COR-L47 (cell line): Measurements from ENCODE around the gene ZNF79.
"Not testable (repeated sequence)": the region's sequence is repeated elsewhere in the genome, so short reads cannot be mapped to it uniquely, and the experiment has no call there.

Experiments used
- DNase-seq: peaks from one replicate; lab custom pipeline; 2025; lab: John Stamatoyannopoulos, UW

The ZNF79 gene

DNA sequence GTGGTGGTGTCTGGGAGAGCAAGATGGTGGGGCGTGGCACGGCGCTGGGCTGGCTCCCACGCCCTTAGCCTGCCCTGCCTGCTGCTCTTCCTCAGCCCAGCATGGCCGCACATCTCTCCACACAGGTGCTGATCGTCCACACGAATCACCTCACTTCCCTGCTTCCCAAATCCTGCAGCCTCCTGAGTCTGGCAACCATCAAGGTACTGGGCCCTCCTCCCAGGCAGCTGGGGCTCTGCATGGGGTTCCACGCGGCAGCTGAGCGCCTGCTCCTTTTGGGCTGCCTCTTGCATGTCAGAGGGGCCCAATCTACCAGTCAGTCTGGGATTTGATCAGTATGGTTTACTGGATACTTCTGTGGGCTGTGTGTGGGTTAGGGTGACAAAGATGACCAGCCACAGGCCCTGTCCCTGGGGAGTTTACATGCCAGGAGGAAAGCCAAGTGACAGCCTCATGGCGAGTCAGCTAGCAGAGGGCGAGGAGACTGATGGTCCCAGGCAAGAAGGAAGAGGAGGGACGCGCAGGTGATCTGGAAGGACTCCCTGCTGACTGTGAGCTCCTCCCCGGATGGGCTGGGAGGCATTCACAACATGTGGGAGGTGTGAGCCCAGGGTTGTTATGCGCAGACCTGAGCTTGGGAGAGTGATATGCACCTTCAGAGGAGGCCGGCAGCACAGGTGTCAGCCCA, 33.2 kb downstream of the ZNF79 start:
- no peak for DNase-seq

- DNase-seq: no peak
Measured at GRCh38 chr9:127458921-127459320, 34.7 kb downstream of the ZNF79 start.

DNA sequence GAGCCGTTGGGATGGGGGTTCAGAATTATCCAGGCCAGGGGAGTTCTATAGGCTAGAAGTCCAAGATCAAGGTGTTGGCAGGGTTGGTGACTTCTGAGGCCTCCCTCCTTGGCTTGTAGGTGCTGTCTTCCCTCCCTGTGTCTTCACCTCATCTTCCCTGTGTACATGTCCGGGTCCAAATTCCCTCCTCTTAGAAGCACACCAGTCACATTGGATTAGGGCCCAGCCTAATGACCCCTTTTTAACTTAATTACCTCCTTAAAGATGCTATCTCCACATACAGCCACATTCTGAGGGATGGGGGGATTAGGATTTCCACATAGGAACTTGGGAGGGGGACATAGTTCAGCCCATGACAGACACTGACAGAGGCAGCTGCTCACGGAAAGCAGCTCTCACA, 39.2 kb downstream of the ZNF79 start:
- DNase-seq: no peak

GRCh38 chr9:127463911-127464310, 39.7 kb downstream of the ZNF79 start:
- DNase-seq: no peak

DNA sequence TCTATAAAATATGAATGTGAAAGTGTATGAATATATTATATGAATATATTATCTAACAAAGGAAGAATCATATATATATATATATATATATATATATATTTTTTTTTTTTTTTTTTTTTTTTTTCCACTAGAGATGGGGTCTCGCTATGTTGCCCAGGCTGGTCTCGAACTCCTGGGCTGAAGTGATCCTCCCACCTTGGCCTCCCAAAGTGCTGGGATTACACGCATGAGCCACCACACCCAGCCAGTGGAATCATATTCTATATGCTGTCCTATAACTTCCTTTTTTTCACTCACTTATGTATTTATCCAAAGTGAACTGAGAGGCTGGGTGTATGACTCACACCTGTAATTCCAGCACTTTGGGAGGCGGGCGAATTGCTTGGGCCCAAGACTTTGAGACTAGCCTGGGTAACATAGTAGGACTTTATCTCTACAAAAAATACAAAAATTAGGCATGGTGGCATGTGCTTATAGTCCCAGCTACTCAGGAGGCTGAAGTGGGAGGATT, 42.3 kb downstream of the ZNF79 start:
- not testable (repeated sequence) for DNase-seq

- DNase-seq: no peak
Measured at GRCh38 chr9:127467621-127468020, 43.4 kb downstream of the ZNF79 start.

DNA sequence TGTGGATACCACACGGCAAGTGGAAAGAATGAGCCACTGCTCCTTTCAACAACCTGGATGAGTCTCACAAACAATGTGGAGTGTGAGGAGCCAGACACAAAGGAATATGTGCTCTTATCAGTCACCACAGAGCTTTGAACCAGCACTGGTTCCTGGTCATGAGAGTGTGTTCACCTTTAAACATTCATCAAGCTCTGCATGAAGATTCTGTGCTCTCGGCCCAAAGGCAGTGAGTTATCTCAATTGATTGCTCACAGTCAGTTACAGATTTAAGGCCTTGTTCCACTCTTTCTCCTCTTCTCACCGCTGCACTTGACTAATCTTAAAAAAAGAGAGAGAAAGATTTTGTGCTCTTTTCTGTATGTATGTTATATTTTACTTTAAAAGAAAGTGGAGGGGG, 46.5 kb downstream of the ZNF79 start:
- DNase-seq: no peak

- no peak for DNase-seq
Measured at GRCh38 chr9:127473501-127473900, 49.3 kb downstream of the ZNF79 start.

- no peak for DNase-seq
Measured at GRCh38 chr9:127473932-127474331, 49.8 kb downstream of the ZNF79 start.

DNA sequence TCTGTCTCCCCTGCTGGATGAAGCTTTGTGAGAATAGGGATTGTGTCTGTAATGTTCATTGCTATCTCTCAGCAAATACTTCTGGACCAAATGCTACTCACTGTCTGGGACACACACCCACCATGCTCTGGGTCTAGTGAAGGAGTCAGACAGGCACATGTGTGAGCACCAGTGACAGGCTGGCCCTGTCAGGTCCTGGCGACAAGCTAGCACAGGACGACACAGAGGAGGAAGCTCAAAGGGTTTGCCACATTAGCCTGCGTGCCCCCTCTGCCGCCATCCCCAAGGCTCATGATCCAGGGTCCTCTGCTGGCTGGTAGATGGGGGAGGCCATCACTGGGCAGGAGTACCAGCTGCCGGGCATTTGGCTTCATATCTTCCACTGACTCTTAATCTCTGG, 50.4 kb downstream of the ZNF79 start:
- no peak for DNase-seq

DNA sequence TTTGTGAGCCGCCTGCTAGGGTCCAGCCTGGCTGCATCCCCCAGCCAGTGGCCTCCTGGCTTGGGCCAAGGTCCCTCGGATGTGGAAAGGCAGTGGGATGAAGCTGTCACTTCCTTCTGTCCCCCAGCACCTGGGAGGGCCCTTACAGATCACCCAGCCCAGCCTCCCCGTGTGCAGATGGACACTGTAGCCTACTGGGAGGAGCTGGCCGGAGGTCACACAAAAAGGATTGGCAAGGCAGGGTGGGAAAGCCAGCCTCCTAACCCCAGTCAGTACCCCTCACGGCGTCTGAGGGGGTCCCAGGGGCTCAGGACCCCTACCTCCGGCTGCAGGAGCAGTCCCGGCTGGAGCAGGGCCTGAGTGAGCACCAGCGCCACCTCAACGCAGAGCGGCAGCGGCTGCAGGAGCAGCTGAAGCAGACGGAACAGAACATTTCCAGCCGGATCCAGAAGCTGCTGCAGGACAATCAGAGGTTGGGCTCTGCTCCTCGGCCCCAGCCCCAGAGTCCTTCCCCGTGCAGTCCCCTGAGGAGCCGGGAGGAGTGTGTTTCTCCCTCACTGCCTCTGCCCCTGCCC, 55.4 kb downstream of the ZNF79 start:
- no peak for DNase-seq

- no peak for DNase-seq
Measured at GRCh38 chr9:127482662-127483061, 58.5 kb downstream of the ZNF79 start.

- no peak for DNase-seq
Measured at GRCh38 chr9:127485995-127486394, 61.8 kb downstream of the ZNF79 start.

DNA sequence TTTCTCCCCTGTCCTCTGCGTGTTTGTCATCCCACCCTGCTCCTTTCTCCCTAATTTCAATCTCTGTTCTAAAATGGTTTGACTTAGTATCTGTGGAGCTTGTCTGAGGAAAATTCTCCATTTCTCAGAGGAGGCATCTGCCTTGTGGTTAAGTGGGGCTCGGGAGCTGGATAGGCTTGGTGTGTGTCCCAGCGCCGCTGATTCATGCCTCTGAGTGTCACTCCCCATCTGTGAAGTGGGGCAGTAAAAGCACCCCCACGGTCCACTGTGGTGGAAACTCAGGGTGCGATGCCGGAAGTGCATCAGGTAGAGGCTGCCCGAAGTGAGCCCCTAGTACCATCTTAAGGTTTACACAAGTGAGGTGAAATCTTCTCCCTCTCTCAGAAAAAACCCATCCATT, 64.8 kb downstream of the ZNF79 start:
- no peak for DNase-seq

DNA sequence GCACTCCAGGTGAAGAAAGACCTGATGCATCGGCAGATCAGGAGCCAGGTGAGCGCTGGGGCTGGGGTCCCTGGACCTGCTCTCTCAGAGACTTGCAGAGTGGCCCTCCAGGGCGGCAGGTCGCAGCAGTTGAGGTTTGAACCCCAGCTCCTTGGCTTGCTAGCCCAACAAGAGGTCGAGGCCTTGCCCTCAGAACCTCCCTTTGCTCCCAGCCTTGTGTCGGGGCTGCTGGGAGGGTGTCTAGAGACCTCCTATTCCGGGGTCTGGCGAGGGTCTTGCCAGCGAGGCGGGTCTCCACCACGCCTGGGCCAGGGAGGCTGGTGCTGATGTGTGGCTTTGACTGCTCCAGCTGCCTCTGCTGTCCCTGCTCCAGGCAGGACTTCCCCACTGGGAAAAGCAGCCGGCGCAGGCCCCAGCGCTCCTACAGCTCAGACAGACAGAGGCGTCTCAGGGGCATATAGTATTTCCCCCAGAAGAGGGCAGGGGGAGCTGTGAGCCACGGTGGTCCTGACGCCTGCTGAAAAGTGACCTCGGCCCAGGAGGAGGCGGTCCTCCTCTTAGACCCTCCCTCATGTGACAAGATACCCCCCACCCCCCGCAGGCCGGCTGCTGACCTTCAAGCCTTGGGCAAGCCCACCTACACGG, 65.4 kb downstream of the ZNF79 start:
- DNase-seq: no peak

GRCh38 chr9:127490535-127491230, 66.5 kb downstream of the ZNF79 start:
- no peak for DNase-seq

- no peak for DNase-seq
Measured at GRCh38 chr9:127491516-127491915, 67.3 kb downstream of the ZNF79 start.

GRCh38 chr9:127492616-127493015, 68.4 kb downstream of the ZNF79 start:
- DNase-seq: no peak

DNA sequence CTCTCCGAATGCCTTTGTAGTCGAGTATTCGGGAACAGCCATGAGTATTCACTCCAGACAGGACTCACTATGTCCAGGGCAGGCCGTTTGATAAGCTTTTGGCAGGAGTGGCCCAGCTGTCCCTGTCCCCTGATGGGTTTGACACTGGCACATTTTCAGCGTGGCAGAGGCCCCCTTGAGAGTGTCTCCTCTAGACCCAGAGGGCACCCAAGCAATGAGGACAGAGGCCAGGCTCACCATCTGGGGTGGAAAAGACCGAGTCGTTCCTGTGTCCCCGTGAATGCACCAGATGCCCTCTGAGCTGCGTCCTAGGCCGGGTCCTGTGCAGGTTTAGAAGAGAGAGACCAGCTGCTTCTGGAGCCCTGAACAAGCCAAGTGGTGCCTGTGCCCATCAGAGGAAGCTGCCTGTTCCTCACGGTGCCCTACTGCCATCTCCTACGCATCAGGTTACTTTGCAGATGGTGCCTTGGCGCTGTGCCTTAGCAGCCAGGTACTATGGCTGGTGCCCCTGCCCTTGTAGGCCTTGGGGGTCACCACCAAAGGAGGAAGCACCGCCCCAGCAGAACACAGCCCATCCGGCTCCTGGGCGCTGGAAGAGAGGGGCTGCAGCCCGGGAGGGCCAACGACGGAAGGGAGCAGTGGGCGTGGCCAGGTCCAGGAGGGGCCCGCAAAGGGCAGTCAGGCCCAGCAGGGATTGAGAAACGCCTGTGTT, 69.6 kb downstream of the ZNF79 start:
- DNase-seq: no peak

DNA sequence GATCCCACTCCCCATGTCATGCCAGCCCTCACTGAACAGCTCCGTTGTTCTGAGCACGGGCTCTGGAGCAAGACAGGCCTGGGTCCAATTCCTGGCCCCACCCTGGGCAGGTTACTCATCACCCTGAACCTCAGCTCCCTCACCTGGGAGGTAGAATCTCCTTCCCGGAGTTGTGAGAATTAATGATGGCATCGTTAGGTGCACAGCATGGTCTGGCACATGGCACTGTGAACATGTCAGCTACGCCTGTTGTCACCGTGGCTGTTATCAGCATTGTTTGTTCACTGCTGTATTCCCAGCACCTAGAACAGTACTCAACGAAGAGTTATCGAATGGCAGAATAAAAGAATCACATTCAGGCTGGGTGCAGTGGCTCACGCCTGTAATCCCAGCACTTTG, 70.1 kb downstream of the ZNF79 start:
- no peak for DNase-seq
